K562 (cell line): Measurements from ENCODE around the gene KLHL29. TPM values are rescaled to one million over a fixed set of nuclear protein-coding genes. Genes with fewer than 3 reads are reported as not detected.

Experiments used
- ATAC-seq: fragments of 200-7000 bp; cut with Tn5 transposase; 3 replicates; pipeline ENCODE4 v1.9.1; 2020; ENCODE audit warnings: moderate library complexity
- BruUV-seq: library from RNA; stranded (reverse); fragments of 400-500 nt; replicated peaks from 2 replicates; lab custom pipeline; 2021; lab: Mats Ljungman, UMichigan
- CTCF ChIA-PET: fragments of 300-600 bp; formaldehyde crosslinking; extraction: SDS; loops from one replicate; lab custom pipeline; 2021; ENCODE audit warnings: low intra/inter-chr PET ratio; lab: Yijun Ruan, JAX
- POLR2A ChIA-PET: fragments of 300-600, 350-650 bp; sonication (Branson Sonifier 250); formaldehyde crosslinking; extraction: SDS; loops from one replicate; lab custom pipeline; 2021; ENCODE audit warnings: antibody characterized with exemption, inconsistent platforms; lab: Yijun Ruan, JAX
- DNase-seq, 4 experiments: peaks; one replicate each; pipeline versions ENCODE4 v3.0.0 to v3.0.0-alpha.2; 2011 to 2018; ENCODE audit warnings: low spot score in 3 of 4, mixed read lengths in 3 of 4; ENCODE audit errors: extremely low read depth in 1 of 4
- FAIRE-seq: peaks from 2 replicates; lab custom pipeline; 2011; peaks lifted over from hg19 to GRCh38; lab: Jason Lieb, UNC
- H2AFZ ChIP-seq: 2 replicates; pipeline ENCODE4 v1.6.0; 2011; ENCODE audit warnings: low read depth, low read length, control low read depth, inconsistent platforms
- H3K27ac ChIP-seq: fragments of 200-600 bp; 3 replicates; pipeline ENCODE4 v1.8.0; 2011; ENCODE audit warnings: low read depth, mild to moderate bottlenecking, control low read depth, inconsistent platforms, low read length, moderate library complexity, mixed read lengths; ENCODE audit errors: extremely low read depth
- H3K27me3 ChIP-seq, 2 experiments: fragments of 300-600 bp in 1 of 2; 2 replicates in 1 of 2; 3 replicates in 1 of 2; pipeline versions ENCODE4 v1.6.0 to v1.8.0; 2011; ENCODE audit warnings: inconsistent platforms in 2 of 2, low read length in 2 of 2, mild to moderate bottlenecking in 1 of 2, mixed read lengths in 1 of 2, moderate library complexity in 1 of 2; ENCODE audit not compliant: control insufficient read depth in 2 of 2, insufficient read depth in 2 of 2
- H3K36me3 ChIP-seq: fragments of 300-600 bp; 3 replicates; pipeline ENCODE4 v1.8.0; 2011; ENCODE audit warnings: mild to moderate bottlenecking, low read length, inconsistent platforms; ENCODE audit not compliant: control insufficient read depth, insufficient read depth
- H3K4me1 ChIP-seq, 2 experiments: fragments of 200-600 bp in 1 of 2; replicated peaks in 1 of 2; 2 replicates in 1 of 2; 3 replicates in 1 of 2; pipeline versions ENCODE4 v1.5.1 to v1.8.0; 2011; ENCODE audit warnings: inconsistent platforms in 2 of 2, low read length in 2 of 2, mild to moderate bottlenecking in 1 of 2, mixed read lengths in 1 of 2, moderate library complexity in 1 of 2; ENCODE audit not compliant: control insufficient read depth in 2 of 2, insufficient read depth in 2 of 2
- H3K4me2 ChIP-seq: 2 replicates; pipeline ENCODE4 v1.6.1; 2011; ENCODE audit warnings: low read length, control low read depth, inconsistent platforms, mixed read lengths; ENCODE audit not compliant: insufficient read depth
- H3K4me3 ChIP-seq: fragments of 200-600 bp; sonication (generic), shearing (Covaris generic); 2 replicates; pipeline ENCODE4 v1.5.1; 2016; ENCODE audit warnings: control low read depth, inconsistent platforms
- H3K79me2 ChIP-seq: fragments of 200-600 bp; 3 replicates; pipeline ENCODE4 v1.8.0; 2011; ENCODE audit warnings: low read length, inconsistent platforms; ENCODE audit not compliant: control insufficient read depth, insufficient read depth
- H3K9ac ChIP-seq, 2 experiments: 2 replicates each; pipeline versions ENCODE4 v1.6.0 to v1.6.1; 2011; ENCODE audit warnings: low read depth in 2 of 2, low read length in 2 of 2, control low read depth in 1 of 2, inconsistent platforms in 1 of 2, mild to moderate bottlenecking in 1 of 2, mixed read lengths in 1 of 2; ENCODE audit not compliant: insufficient read depth in 1 of 2
- H3K9me1 ChIP-seq: one replicate; pipeline ENCODE4 v1.6.0; 2011; ENCODE audit warnings: inconsistent platforms, mild to moderate bottlenecking, low read length, moderate library complexity; ENCODE audit not compliant: control insufficient read depth, insufficient read depth
- H3K9me3 ChIP-seq: replicated peaks from 2 replicates; pipeline ENCODE4 v1.5.1; 2011; ENCODE audit warnings: low read depth, low read length, inconsistent platforms; ENCODE audit not compliant: control insufficient read depth, insufficient read depth
- H4K20me1 ChIP-seq: replicated peaks from 2 replicates; pipeline ENCODE4 v1.6.1; 2011; ENCODE audit warnings: low read length, inconsistent platforms, mixed read lengths; ENCODE audit not compliant: control insufficient read depth, insufficient read depth
- CEBPG ChIP-seq, 3 experiments: fragments of 200-800 bp in 1 of 3; sonication (Bioruptor generic) in 1 of 3; sonication (generic) in 1 of 3; formaldehyde crosslinking in 1 of 3; IDR thresholded peaks in 2 of 3; conservative IDR thresholded peaks in 1 of 3; 2 replicates each; pipeline versions ENCODE4 v1.6.1 to v1.8.0; 2016 to 2022; ENCODE audit warnings: missing compliant biosample characterization in 2 of 3, missing genetic modification characterization in 2 of 3, mild to moderate bottlenecking in 1 of 3, missing genetic modification reagents in 1 of 3
- EP400 ChIP-seq: fragments of 450-650 bp; IDR thresholded peaks from 2 replicates; pipeline ENCODE4 v1.6.1; 2017; ENCODE audit warnings: antibody characterized with exemption, mild to moderate bottlenecking, moderate library complexity
- MBD1 ChIP-seq: fragments of 250-450 bp; sonication (Bioruptor Pico); IDR thresholded peaks from 2 replicates; pipeline ENCODE4 v1.8.0; 2022; ENCODE audit warnings: inconsistent platforms
- PHF20 ChIP-seq: fragments of 450-650 bp; IDR thresholded peaks from 2 replicates; pipeline ENCODE4 v1.6.1; 2018; ENCODE audit not compliant: partially characterized antibody
- TAF7 ChIP-seq: fragments of 450-650 bp; IDR thresholded peaks from 2 replicates; pipeline ENCODE4 v1.6.1; 2016; ENCODE audit warnings: missing genetic modification characterization, missing compliant biosample characterization
- ZBTB33 ChIP-seq: sonication (generic); formaldehyde crosslinking; IDR thresholded peaks from 2 replicates; pipeline ENCODE4 v1.8.1; 2023; ENCODE audit warnings: mild to moderate bottlenecking, missing genetic modification reagents
- ZNF398 ChIP-seq: fragments of 250-450 bp; sonication (Bioruptor Pico); IDR thresholded peaks from 2 replicates; pipeline ENCODE4 v1.8.0; 2021; ENCODE audit warnings: moderate library complexity, mild to moderate bottlenecking, inconsistent platforms
- WGBS: fragments of 100-300 bp; shearing (Covaris generic); methylation state at CpG from one replicate; pipeline ENCODE4 v1.1.6; 2016; ENCODE audit warnings: low coverage, mixed read lengths; ENCODE audit not compliant: insufficient coverage; ENCODE audit errors: missing lambda C conversion rate; 5-methylcytosine and 5-hydroxymethylcytosine counted together
- in situ Hi-C: fragments of 300-500 bp; cut with MboI; formaldehyde crosslinking; loops from 4 replicates; pipeline ENCODE4 v1.15.0; 2018; ENCODE audit warnings: inconsistent platforms, mixed read lengths
- intact Hi-C: fragments of 100-400 bp; cut with micrococcal nuclease; formaldehyde crosslinking; loops from 2 replicates; pipeline ENCODE4 v1.14.2; 2022
- polyA plus RNA-seq, 8 experiments: library from polyadenylated mRNA; depleted of rRNA in 4 of 8; stranded (reverse) in 5 of 8; unstranded in 3 of 8; fragments of >200 nt; fragmentation: Nextera tagmentation in 2 of 8; fragmentation: Illumina TruSeq in 1 of 8; extraction: Ambion mirVana in 2 of 8; extraction: Trizol in 1 of 8; gene quantifications; 2 replicates each; pipeline versions ENCODE4 v1.2.1 to v1.2.3, GENCODE V29; 2011 to 2014; ENCODE audit warnings: inconsistent platforms in 1 of 8, missing spikeins in 1 of 8
- total RNA-seq, 7 experiments: library from RNA; depleted of rRNA in 6 of 7; stranded (reverse); fragments of >200 nt in 6 of 7; fragmentation: Illumina TruSeq in 2 of 7; extraction: Trizol in 2 of 7; gene quantifications; 2 replicates each; pipeline versions ENCODE4 v1.2.1 to v1.2.3, GENCODE V29; 2011 to 2021; ENCODE audit warnings: low replicate concordance in 1 of 7
- TF ChIP-seq, protein P1 (sequence below), 2 experiments: fragments of 450-650 bp in 1 of 2; sonication (generic) in 1 of 2; formaldehyde crosslinking in 1 of 2; IDR thresholded peaks in 1 of 2; conservative IDR thresholded peaks in 1 of 2; 2 replicates each; pipeline versions ENCODE4 v1.6.1 to v1.8.1; 2016 to 2023; ENCODE audit warnings: mild to moderate bottlenecking in 2 of 2, moderate library complexity in 2 of 2, inconsistent platforms in 1 of 2, missing genetic modification reagents in 1 of 2

Gene KLHL29
- total and polyA plus RNA-seq, 9 of the 15 experiments (the other 6 are each of a cell fraction or from before 2014, with no cell fraction given): 0.03 to 0.31 (median 0.08) TPM; not detected in 1

- no peak for TF ChIP-seq ZNF398 (CRISPR knock-in tag)
- TF ChIP-seq TAF7: no peak
- no peak for TF ChIP-seq ZBTB33 (CRISPR knock-in tag)
- TF ChIP-seq, all 486 proteins: peak for 0
These were observed 38.2 kb upstream of the KLHL29 start (continued) for GRCh38 chr2:23346781-23347180.

DNA sequence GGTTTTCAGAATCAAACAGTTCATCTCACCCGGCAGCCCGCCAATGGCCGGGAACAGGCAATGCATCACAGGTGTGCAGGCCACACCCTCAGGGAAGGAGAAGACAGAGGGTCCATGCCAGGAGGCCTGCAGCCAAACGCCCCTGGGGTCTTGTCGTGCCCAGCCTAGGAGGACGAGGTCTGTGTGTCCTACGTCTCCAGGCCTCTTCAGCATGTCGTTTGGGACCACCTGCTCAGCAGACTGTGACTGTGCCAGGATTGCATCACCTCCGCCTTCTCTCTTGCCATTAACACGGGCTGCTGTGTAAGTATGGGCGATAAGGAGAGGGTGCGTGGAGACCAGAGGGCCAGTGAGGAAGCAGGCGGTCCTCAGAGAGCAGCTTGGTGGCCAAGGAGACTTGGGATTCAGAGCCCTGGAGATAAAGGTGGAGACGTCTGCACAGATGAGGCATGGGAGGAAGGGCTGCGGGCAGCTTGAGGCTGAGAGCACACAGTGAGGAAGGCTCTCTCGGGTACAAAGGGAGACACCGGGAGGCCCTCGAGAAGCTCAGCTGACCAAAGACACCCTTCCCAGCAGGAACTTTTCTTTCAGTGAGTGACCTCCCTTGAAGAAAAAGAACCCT, 37.4 kb upstream of the KLHL29 start:
- CTCF ChIA-PET: no interaction called here
- Histone ChIP-seq H3K4me3 (no peak overlapping the region), H3K9me1 (no peaks in the 10 kb centered on the region), H3K27ac (no peak overlapping the region), H3K27me3 (peaks cover 2 to 42% of the 10 kb centered on the region in 2 experiments; a peak in 3 of 5 replicates), H3K4me1 (peaks cover 0 to 10% of the 10 kb centered on the region in 2 experiments; a peak in 2 of 5 replicates), H3K79me2 (no peaks in the 10 kb centered on the region), H2AFZ (no peak overlapping the region), H3K9ac (no peak overlapping the region), H4K20me1 (no peaks in the 10 kb centered on the region), H3K4me2 (no peak overlapping the region), H3K9me3 (no peaks in the 10 kb centered on the region), H3K36me3 (no peaks in the 10 kb centered on the region)
- intact Hi-C loops (no loop called here), in situ Hi-C loops (no loop called here)
- no TSS peak for BruUV-seq
- WGBS: 0% methylated on average over 18 of the region's 18 CpGs
- FAIRE-seq: no peak
- no peak for ATAC-seq
- DNase-seq: no peak
- TF ChIP-seq, protein P1, sequence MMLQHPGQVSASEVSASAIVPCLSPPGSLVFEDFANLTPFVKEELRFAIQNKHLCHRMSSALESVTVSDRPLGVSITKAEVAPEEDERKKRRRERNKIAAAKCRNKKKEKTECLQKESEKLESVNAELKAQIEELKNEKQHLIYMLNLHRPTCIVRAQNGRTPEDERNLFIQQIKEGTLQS (IDR thresholded peaks at IDR 0.05): peak; percentile 46
- TF ChIP-seq, protein P1 (CRISPR knock-in tag; conservative IDR thresholded peaks at IDR 0.05): no peak
- TF ChIP-seq MBD1 (CRISPR knock-in tag): no peak
- TF ChIP-seq PHF20: no peak
- TF ChIP-seq EP400: no peak
- no peak for TF ChIP-seq CEBPG (CRISPR knock-in tag; IDR thresholded peaks at IDR 0.05)
- TF ChIP-seq CEBPG (tag; conservative IDR thresholded peaks at IDR 0.05 in 1 of 2, IDR thresholded peaks at IDR 0.05 in 1 of 2): peak; percentile 76 to 80
- POLR2A ChIA-PET: interaction anchor here (0.6 kb wide), 2 partner anchors 25 to 56 kb away, joined by 3 to 4 read pairs; no protein-coding TSS in a partner anchor
